ENCODE data around the gene ATP2B3.

DNA sequence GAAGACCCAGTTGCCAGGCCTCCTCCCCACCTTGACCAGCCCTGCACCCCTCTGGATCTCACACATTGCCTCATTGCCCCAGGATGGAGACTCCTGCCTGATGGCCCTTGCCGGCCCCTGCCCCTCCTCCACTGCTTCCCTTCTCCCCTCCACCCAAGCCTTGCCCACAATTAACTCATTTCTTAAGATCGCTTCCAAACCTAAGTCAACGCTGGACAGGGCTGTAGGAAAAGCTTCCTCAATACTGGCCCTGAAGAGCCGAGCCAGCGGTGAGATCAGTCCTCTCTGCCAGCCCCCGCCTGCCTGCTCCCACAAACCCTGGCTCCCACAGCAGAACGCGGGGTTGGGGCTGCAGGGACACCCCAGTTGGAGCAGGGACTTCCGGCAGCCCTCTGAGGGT is 39.5 kb upstream of the ATP2B3 start:
- TF ChIP-seq TEAD4 (IDR thresholded peaks at IDR 0.05) (no peak), CEBPB (IDR thresholded peaks at IDR 0.05) (no peak), ZBTB7A (IDR thresholded peaks at IDR 0.05; ENCODE audit: low read depth) (no peak), FOXM1 (IDR thresholded peaks at IDR 0.05; ENCODE audit: borderline replicate concordance, low read depth) (no peak), YY1 (IDR thresholded peaks at IDR 0.05; ENCODE audit: low read depth) (no peak), CREB1 (IDR thresholded peaks at IDR 0.05; ENCODE audit: low read depth) (no peak), EP300 (IDR thresholded peaks at IDR 0.05; ENCODE audit: borderline replicate concordance) (no peak)
- TF ChIP-seq, protein P1, sequence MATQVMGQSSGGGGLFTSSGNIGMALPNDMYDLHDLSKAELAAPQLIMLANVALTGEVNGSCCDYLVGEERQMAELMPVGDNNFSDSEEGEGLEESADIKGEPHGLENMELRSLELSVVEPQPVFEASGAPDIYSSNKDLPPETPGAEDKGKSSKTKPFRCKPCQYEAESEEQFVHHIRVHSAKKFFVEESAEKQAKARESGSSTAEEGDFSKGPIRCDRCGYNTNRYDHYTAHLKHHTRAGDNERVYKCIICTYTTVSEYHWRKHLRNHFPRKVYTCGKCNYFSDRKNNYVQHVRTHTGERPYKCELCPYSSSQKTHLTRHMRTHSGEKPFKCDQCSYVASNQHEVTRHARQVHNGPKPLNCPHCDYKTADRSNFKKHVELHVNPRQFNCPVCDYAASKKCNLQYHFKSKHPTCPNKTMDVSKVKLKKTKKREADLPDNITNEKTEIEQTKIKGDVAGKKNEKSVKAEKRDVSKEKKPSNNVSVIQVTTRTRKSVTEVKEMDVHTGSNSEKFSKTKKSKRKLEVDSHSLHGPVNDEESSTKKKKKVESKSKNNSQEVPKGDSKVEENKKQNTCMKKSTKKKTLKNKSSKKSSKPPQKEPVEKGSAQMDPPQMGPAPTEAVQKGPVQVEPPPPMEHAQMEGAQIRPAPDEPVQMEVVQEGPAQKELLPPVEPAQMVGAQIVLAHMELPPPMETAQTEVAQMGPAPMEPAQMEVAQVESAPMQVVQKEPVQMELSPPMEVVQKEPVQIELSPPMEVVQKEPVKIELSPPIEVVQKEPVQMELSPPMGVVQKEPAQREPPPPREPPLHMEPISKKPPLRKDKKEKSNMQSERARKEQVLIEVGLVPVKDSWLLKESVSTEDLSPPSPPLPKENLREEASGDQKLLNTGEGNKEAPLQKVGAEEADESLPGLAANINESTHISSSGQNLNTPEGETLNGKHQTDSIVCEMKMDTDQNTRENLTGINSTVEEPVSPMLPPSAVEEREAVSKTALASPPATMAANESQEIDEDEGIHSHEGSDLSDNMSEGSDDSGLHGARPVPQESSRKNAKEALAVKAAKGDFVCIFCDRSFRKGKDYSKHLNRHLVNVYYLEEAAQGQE (IDR thresholded peaks at IDR 0.05; ENCODE audit: low read depth) = no peak
- TF ChIP-seq, protein P2, sequence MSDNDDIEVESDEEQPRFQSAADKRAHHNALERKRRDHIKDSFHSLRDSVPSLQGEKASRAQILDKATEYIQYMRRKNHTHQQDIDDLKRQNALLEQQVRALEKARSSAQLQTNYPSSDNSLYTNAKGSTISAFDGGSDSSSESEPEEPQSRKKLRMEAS (IDR thresholded peaks at IDR 0.05) = no peak

All from Ishikawa (cell line).